HEK293 (cell line): ENCODE results near the gene SH3GL1.
A peak's percentile ranks its signal among the peaks of the same experiment; 100 is the strongest.

Experiments
- CTCF ChIA-PET: fragments of 350-600 bp; formaldehyde crosslinking; extraction: SDS; loops from one replicate; lab custom pipeline; 2021; ENCODE audit warnings: antibody characterized with exemption; lab: Yijun Ruan, JAX
- POLR2A ChIA-PET: fragments of 300-600 bp; formaldehyde crosslinking; extraction: SDS; loops from one replicate; lab custom pipeline; 2020; ENCODE audit warnings: antibody characterized with exemption, inconsistent platforms; lab: Yijun Ruan, JAX
- H3K27ac ChIP-seq: fragments of 200-500 bp; sonication (Bioruptor generic); 2 replicates; pipeline ENCODE4 v1.5.1; 2014; ENCODE audit warnings: low read depth, low read length, control low read depth, inconsistent platforms; ENCODE audit errors: extremely low read depth
- H3K36me3 ChIP-seq, 2 experiments: fragments of 200-500 bp in 1 of 2; sonication (Bioruptor generic) in 1 of 2; 1 replicate in 1 of 2; 2 replicates in 1 of 2; pipeline ENCODE4 v1.5.1; 2014 to 2017; ENCODE audit warnings: inconsistent platforms in 2 of 2, low read length in 2 of 2; ENCODE audit not compliant: control insufficient read depth in 2 of 2, insufficient read depth in 1 of 2
- H3K4me1 ChIP-seq: fragments of 200-500 bp; sonication (Bioruptor generic); 2 replicates; pipeline ENCODE4 v1.5.1; 2014; ENCODE audit warnings: mild to moderate bottlenecking, low read length, inconsistent platforms; ENCODE audit not compliant: control insufficient read depth, insufficient read depth
- H3K4me3 ChIP-seq: 2 replicates; pipeline ENCODE4 v1.5.1; 2011; ENCODE audit warnings: low read depth, mild to moderate bottlenecking, control low read depth, low read length, moderate library complexity
- H3K9me3 ChIP-seq: fragments of 200-500 bp; sonication (Bioruptor generic); 2 replicates; pipeline ENCODE4 v1.5.1; 2014; ENCODE audit warnings: low read depth, low read length, inconsistent platforms; ENCODE audit not compliant: control insufficient read depth, insufficient read depth
- EGR2 ChIP-seq: fragments of 450-650 bp; formaldehyde crosslinking; IDR thresholded peaks from 2 replicates; pipeline ENCODE4 v1.5.1; 2016; ENCODE audit warnings: low read depth, missing biosample characterization, missing genetic modification characterization
- MEIS1 ChIP-seq: sonication (generic); formaldehyde crosslinking; IDR thresholded peaks from 2 replicates; pipeline ENCODE4 v1.8.1; 2022; ENCODE audit warnings: missing genetic modification reagents, mild to moderate bottlenecking, borderline replicate concordance
- RBAK ChIP-seq: fragments of 450-650 bp; formaldehyde crosslinking; IDR thresholded peaks from 2 replicates; pipeline ENCODE4 v1.5.1; 2016; ENCODE audit warnings: missing biosample characterization, missing genetic modification characterization
- SCRT2 ChIP-seq: fragments of 450-650 bp; formaldehyde crosslinking; IDR thresholded peaks from 2 replicates; pipeline ENCODE4 v1.5.1; 2016; ENCODE audit warnings: missing biosample characterization, missing genetic modification characterization
- YY2 ChIP-seq: fragments of 450-650 bp; formaldehyde crosslinking; IDR thresholded peaks from 2 replicates; pipeline ENCODE4 v1.5.1; 2016; ENCODE audit warnings: missing biosample characterization, missing genetic modification characterization
- ZBTB21 ChIP-seq: fragments of 450-650 bp; formaldehyde crosslinking; IDR thresholded peaks from 2 replicates; pipeline ENCODE4 v1.5.1; 2017; ENCODE audit warnings: missing biosample characterization, missing genetic modification characterization
- ZFHX2 ChIP-seq: fragments of 450-650 bp; formaldehyde crosslinking; conservative IDR thresholded peaks from 2 replicates; pipeline ENCODE4 v1.5.1; 2016; ENCODE audit warnings: missing biosample characterization, missing genetic modification characterization
- ZNF138 ChIP-seq: fragments of 450-650 bp; formaldehyde crosslinking; IDR thresholded peaks from 2 replicates; pipeline ENCODE4 v1.5.1; 2016; ENCODE audit warnings: missing biosample characterization, missing genetic modification characterization, borderline replicate concordance
- ZNF184 ChIP-seq: fragments of 450-650 bp; IDR thresholded peaks from 2 replicates; pipeline ENCODE4 v1.5.1; 2018; ENCODE audit warnings: missing biosample characterization, mild to moderate bottlenecking, missing genetic modification characterization
- ZNF221 ChIP-seq: fragments of 450-650 bp; formaldehyde crosslinking; IDR thresholded peaks from 2 replicates; pipeline ENCODE4 v1.5.1; 2017; ENCODE audit warnings: missing biosample characterization, missing genetic modification characterization, borderline replicate concordance
- ZNF433 ChIP-seq: fragments of 450-650 bp; formaldehyde crosslinking; IDR thresholded peaks from 2 replicates; pipeline ENCODE4 v1.5.1; 2016; ENCODE audit warnings: missing biosample characterization, missing genetic modification characterization, low read depth
- ZNF558 ChIP-seq: fragments of 450-650 bp; formaldehyde crosslinking; IDR thresholded peaks from 2 replicates; pipeline ENCODE4 v1.5.1; 2016; ENCODE audit warnings: missing biosample characterization, missing genetic modification characterization
- ZNF623 ChIP-seq: fragments of 450-650 bp; formaldehyde crosslinking; IDR thresholded peaks from 2 replicates; pipeline ENCODE4 v1.5.1; 2016; ENCODE audit warnings: missing biosample characterization, missing genetic modification characterization
- ZNF624 ChIP-seq: fragments of 450-650 bp; formaldehyde crosslinking; IDR thresholded peaks from 2 replicates; pipeline ENCODE4 v1.5.1; 2017; ENCODE audit warnings: missing biosample characterization, missing genetic modification characterization
- ZNF677 ChIP-seq: fragments of 450-650 bp; IDR thresholded peaks from 2 replicates; pipeline ENCODE4 v1.5.0; 2018; ENCODE audit warnings: missing biosample characterization, mild to moderate bottlenecking, missing genetic modification characterization, moderate library complexity
- ZNF843 ChIP-seq: fragments of 450-650 bp; formaldehyde crosslinking; IDR thresholded peaks from 2 replicates; pipeline ENCODE4 v1.5.1; 2016; ENCODE audit warnings: missing biosample characterization, missing genetic modification characterization
- TF ChIP-seq, protein P1 (sequence below): fragments of 450-650 bp; formaldehyde crosslinking; optimal IDR thresholded peaks from 2 replicates; pipeline ENCODE3; 2016; ENCODE audit warnings: missing biosample characterization, mild to moderate bottlenecking, missing genetic modification characterization
- TF ChIP-seq, protein P2 (sequence below): fragments of 450-650 bp; formaldehyde crosslinking; IDR thresholded peaks from 2 replicates; pipeline ENCODE4 v1.5.1; 2016; ENCODE audit warnings: missing biosample characterization, missing genetic modification characterization

Gene SH3GL1

DNA sequence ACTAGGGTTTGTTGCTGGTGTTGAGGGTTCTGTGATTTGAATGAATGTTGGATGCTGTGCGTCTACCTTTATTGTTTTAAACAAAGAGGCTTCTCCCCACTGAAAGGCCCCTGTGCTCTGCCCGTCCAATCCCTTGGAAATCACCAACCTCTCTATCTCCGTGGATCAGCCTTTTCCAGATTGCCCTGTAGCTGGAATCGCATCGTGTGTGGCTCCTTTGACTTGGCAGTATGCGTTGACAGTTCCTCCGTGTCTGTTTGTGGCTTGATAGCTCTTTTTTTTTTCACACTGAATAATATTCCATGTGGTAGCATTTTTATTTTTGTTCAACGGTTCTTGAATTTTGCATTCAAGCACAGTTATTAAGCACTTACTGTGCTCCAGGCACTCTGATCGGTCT lies 34.0 kb upstream of the SH3GL1 start:
- Histone ChIP-seq H3K4me1 (no peaks in the 10 kb centered on the region), H3K4me3 (no peak overlapping the region), H3K27ac (no peak overlapping the region), H3K9me3 (no peaks in the 10 kb centered on the region), H3K36me3 (peaks cover 64 to 95% of the 10 kb centered on the region in 2 experiments; a peak in 2 of 3 replicates)
- POLR2A ChIA-PET = no interaction called here
- CTCF ChIA-PET = interaction anchor here (0.6 to 1.2 kb wide), 2 partner anchors 34 to 101 kb away, joined by 3 to 5 read pairs; partner anchors contain the start of gene PLIN5
- TF ChIP-seq ZNF138 (tag by site-specific recombination) = no peak
- TF ChIP-seq ZBTB21 (tag by site-specific recombination) = no peak

DNA sequence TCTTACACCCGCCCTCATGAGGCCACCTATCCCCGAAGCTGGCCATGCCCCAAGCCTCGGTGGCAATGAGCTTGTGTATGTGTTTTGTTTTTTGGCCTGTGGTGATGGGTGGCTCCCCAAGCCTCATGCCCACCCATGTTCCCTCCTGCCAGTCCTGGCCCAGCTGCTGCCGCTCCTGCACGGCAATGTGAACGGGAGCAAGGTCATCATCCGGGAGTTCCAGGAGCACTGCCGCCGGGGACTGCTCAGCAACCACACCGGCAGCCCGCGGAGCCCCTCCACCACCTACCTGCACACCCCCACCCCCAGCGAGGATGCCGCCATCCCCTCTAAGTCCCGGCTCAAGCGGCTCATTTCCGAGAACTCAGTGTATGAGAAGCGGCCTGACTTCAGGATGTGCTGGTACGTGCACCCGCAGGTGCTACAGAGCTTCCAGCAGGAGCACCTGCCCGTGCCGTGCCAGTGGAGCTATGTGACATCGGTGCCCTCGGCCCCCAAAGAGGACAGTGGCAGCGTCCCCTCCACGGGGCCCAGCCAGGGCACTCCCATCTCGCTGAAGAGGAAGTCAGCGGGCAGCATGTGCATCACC lies 32.7 kb upstream of the SH3GL1 start:
- ChIA-PET CTCF (no interaction called here), POLR2A (no interaction called here)
- no peaks in the 10 kb centered on the region for H3K4me1 ChIP-seq

DNA sequence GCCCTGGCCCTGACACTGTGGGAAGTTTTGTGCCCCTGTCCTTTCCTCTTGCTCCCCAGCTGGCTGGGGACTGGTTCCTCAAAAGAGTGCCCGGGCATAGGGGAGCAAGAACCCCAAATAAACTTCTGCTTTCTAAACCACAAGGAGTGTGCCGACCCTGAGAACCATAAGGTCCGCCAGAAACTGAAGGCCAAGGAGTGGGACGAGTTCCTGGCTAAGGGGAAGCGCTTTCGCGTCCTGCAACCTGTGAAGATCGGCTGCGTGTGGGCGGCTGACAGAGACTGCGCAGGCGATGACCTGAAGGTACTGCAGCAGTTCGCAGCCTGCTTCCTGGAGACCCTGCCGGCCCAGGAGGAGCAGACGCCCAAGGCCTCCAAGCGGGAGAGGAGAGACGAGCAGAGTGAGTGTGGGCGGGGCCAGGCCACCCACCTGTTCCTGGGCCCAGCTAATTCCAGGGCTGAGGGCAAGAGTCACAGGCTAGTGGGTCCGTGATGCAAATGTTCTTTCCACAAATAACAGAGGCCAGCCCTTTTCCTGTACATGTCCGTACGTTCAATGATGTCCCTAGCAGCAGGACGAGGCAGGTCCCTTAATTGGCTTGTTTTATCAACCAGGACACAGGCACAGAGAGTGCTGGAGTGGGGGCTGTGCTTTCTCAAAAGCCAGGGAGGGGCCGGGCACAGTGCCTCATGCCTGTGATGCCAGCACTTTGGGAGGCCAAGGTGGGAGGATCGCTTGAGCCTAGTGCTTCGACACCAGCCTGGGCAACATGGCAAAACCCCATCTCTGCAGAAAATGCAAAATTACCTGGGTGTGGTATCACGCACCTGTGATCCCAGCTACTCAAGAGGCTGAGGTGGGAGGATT lies 31.7 kb upstream of the SH3GL1 start:
- H3K36me3 ChIP-seq = peaks cover 54 to 87% of the 10 kb centered on the region in 2 experiments; a peak in 2 of 3 replicates
- TF ChIP-seq MEIS1 (CRISPR knock-in tag) (no peak), EGR2 (tag by site-specific recombination) (peak; percentile 72), SCRT2 (tag by site-specific recombination) (peak; percentile 63), ZFHX2 (tag by site-specific recombination) (peak; percentile 74)
- no peak overlapping the region for H3K27ac ChIP-seq
- ChIA-PET POLR2A (no interaction called here), CTCF (interaction anchor here (0.6 kb wide), 1 partner anchor 56 kb away, joined by 3 read pairs; no protein-coding TSS in a partner anchor)
- H3K9me3 ChIP-seq = no peaks in the 10 kb centered on the region
- no peak overlapping the region for H3K4me3 ChIP-seq
- H3K4me1 ChIP-seq = no peaks in the 10 kb centered on the region

More for the DNA sequence above, 32.7 kb upstream of the SH3GL1 start:
- no peak for TF ChIP-seq RBAK (tag by site-specific recombination)
- TF ChIP-seq SCRT2 (tag by site-specific recombination) = no peak
- TF ChIP-seq, protein P1, sequence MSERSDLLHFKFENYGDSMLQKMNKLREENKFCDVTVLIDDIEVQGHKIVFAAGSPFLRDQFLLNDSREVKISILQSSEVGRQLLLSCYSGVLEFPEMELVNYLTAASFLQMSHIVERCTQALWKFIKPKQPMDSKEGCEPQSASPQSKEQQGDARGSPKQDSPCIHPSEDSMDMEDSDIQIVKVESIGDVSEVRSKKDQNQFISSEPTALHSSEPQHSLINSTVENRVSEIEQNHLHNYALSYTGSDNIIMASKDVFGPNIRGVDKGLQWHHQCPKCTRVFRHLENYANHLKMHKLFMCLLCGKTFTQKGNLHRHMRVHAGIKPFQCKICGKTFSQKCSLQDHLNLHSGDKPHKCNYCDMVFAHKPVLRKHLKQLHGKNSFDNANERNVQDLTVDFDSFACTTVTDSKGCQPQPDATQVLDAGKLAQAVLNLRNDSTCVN = no peak
- TF ChIP-seq ZNF677 (tag by site-specific recombination) = no peak
- no peak for TF ChIP-seq ZNF433 (tag by site-specific recombination)
- TF ChIP-seq YY2 (tag by site-specific recombination) = no peak
- TF ChIP-seq ZNF843 (tag by site-specific recombination) = no peak
- no peak for TF ChIP-seq ZNF558
- TF ChIP-seq ZNF221 (tag by site-specific recombination) = no peak
- no peak for TF ChIP-seq ZFHX2 (tag by site-specific recombination)
- no peak for TF ChIP-seq ZNF624 (tag by site-specific recombination)
- no peak for TF ChIP-seq ZNF184 (tag by site-specific recombination)
- TF ChIP-seq, protein P2, sequence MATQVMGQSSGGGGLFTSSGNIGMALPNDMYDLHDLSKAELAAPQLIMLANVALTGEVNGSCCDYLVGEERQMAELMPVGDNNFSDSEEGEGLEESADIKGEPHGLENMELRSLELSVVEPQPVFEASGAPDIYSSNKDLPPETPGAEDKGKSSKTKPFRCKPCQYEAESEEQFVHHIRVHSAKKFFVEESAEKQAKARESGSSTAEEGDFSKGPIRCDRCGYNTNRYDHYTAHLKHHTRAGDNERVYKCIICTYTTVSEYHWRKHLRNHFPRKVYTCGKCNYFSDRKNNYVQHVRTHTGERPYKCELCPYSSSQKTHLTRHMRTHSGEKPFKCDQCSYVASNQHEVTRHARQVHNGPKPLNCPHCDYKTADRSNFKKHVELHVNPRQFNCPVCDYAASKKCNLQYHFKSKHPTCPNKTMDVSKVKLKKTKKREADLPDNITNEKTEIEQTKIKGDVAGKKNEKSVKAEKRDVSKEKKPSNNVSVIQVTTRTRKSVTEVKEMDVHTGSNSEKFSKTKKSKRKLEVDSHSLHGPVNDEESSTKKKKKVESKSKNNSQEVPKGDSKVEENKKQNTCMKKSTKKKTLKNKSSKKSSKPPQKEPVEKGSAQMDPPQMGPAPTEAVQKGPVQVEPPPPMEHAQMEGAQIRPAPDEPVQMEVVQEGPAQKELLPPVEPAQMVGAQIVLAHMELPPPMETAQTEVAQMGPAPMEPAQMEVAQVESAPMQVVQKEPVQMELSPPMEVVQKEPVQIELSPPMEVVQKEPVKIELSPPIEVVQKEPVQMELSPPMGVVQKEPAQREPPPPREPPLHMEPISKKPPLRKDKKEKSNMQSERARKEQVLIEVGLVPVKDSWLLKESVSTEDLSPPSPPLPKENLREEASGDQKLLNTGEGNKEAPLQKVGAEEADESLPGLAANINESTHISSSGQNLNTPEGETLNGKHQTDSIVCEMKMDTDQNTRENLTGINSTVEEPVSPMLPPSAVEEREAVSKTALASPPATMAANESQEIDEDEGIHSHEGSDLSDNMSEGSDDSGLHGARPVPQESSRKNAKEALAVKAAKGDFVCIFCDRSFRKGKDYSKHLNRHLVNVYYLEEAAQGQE (tag by site-specific recombination) = no peak
- TF ChIP-seq ZNF623 (tag by site-specific recombination) = no peak
- peaks cover 59 to 94% of the 10 kb centered on the region in 2 experiments; a peak in 2 of 3 replicates for H3K36me3 ChIP-seq
- H3K4me3 ChIP-seq = no peak overlapping the region
- no peak overlapping the region for H3K27ac ChIP-seq
- H3K9me3 ChIP-seq = no peaks in the 10 kb centered on the region
